Islet of Langerhans (tissue), 1 donor: ENCODE data around the gene ZBTB42.

ENCODE experiments used
- FAIRE-seq: peaks from one replicate; lab custom pipeline; 2011; peaks lifted over from hg19 to GRCh38; lab: Jason Lieb, UNC

ZBTB42 gene

GRCh38 chr14:104782808-104783139 is 18.1 kb upstream of the ZBTB42 start:
- FAIRE-seq = no peak

- no peak for FAIRE-seq
Observed at GRCh38 chr14:104783484-104784217, 17.2 kb upstream of the ZBTB42 start.

DNA sequence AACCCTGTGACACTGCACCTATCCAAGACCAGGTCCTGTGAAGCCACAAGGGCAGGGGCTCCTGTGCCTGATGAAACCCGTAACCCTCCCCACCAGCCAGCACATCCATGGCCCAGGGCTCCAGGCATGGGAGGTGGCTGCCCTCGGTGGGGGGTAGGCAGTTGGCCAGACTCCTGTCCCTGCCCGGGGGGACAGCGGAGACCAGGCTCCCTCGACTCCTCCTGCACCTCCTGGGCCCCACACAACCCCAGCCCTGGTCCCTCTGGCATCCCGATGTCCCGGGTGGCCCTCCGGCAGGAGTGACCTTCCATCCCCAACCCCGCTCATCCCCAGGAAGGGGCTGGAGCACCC is 16.7 kb upstream of the ZBTB42 start:
- FAIRE-seq = no peak

GRCh38 chr14:104784846-104785707 is 15.8 kb upstream of the ZBTB42 start:
- no peak for FAIRE-seq

GRCh38 chr14:104785708-104786080 is 15.2 kb upstream of the ZBTB42 start:
- FAIRE-seq = no peak

GRCh38 chr14:104786091-104786586 is 14.8 kb upstream of the ZBTB42 start:
- no peak for FAIRE-seq

DNA sequence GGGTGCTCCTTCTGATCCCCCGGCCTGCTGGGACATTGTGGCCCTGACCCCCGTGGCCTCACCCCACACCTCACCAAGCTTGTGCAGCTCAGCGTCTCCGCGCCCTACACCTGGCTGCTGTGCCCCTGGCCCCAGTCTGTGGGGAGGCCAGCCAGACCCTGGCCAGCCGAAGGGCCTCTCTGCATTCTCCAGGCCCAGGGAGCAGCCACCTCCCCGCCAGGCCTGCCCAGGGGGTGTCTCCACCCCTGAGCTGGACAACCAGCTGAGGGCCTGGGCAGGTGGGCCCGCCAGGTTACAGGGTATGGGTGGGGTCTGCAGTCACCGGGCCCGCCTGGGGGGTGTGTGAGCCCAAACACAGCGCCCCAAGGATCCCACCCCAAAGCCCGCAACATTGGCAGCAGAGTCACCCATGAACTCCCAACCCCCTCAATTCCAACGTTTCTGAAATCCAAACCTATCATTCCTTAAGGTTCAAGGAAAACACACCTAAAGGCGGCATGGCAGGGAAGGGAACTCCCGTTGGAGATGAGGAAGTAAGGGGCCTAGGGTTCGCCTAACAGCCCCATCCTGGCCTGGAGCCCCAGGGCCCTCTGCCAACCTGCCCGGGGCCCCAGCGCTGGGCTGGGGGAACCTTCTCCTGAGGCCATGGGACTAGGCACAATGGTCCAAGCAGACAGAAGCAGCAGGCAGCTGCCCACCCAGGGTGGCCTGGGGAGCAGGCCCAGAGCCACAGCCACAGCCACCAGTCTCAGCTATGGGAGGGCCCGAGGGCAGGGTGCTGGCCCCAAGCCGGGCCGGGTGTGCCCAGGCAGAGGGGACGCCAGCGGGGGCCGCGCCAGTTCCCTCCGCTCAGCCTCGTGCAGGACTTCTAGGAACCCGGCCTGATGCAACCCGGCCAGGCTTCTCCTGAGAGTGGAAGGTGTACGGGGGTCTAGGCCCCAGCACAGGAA is 13.9 kb upstream of the ZBTB42 start:
- no peak for FAIRE-seq

- no peak for FAIRE-seq
Observed at GRCh38 chr14:104787736-104788135, 13.2 kb upstream of the ZBTB42 start.

GRCh38 chr14:104788161-104788818 is 12.6 kb upstream of the ZBTB42 start:
- FAIRE-seq = no peak

DNA sequence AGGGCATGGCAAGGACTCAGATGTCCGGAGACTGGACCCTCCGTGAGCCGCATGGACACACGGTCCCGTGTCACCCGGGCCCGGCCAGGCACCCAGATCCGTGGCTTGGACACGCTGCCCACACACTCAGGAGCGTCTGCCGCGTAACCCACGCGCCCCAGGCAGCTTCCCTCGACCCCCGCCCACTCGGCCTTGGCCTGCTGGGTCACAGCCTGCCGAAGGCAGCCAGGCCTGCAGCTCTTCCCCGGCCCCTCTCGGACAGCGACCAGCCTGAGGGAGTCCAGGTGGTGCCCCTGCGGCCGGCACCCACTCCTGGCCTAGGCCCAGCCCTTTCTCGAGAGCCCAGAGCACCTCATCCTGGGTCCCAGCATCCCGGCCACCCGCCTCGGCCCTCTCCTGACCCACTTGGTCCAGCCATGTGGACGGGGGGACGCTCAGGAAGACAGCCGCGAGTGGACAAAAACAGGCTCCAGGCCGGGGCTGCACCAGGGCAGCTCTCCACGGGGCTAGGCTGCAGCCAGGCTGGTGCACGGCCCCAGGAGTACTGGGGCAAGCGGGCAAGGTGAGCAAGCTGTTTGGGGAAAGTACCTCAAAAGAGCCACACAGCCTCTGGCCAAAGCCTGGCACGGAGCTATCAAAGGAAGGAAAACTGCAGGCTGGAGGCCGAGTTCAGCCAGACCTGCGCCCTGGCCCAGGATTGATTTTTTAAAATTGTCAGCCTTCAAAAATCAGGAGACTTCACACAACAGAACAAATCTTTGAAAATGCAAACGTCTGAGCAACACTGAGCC is 11.8 kb upstream of the ZBTB42 start:
- no peak for FAIRE-seq

DNA sequence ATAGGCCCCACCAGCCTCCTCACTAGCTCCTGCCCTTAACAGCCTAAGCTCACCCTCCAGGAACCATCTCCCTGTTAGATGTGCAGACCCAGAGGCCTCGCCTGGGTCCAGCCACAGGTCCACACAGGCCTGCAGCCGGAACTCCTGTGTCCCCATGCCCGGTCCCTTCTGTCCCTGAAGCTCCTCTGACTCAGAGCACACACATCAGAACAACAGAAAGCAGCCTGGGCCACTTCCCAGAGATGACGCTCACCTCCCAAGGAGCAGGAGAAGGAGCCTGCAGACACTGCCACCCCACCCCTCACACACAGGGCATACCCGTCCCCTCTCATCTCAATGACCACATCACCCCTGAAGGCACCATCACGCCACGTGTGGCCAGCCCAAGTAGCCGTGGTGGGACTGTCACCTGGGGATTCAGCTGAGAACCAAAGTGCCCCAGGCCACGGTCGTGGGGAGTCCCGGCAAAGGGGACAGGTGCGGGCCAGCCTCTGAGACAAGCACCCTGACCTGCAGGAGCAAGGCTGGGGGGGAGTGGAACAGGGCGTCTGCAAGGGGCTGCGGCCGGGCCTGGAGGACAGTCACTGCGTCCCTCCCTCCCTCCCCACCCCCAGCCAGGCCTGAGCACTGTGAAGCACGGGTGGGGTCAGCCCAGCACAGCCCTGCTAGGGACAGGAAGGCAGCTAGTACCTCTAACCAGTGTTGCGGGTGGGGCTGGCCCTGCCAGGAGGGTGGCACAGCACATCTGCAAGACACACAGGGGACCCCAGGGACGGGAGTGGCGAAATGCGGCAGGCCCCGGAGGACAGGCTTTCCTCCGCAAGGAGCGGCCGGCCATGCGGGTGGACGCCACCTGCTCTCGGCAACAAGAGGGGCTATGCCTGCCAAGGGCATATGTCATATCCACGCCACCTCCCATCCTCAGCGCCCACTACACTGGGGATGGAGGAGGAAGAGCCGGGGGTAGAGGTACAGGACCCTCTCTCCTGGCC is 10.9 kb upstream of the ZBTB42 start:
- no peak for FAIRE-seq

DNA sequence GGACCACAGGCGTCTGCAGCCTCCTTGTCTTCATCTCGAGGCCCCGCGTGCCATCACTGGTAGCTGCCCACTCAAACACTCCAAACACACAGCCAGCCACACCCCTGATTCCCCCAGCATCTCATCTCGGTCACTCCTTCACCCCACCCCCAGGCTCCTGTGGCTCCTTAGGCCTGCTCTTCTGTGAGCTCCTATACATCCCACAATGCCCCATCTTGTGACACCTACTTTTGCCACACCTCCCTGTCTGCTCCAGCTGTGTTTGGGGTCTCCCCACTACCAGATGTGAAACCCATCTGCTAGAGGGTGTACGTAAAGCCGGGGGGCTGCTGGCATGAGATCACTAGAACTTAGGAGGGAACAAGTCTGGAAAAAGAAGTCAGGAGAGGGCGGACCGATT is 9.5 kb upstream of the ZBTB42 start:
- no peak for FAIRE-seq

- FAIRE-seq = no peak
Observed at GRCh38 chr14:104792101-104792884, 8.6 kb upstream of the ZBTB42 start.

GRCh38 chr14:104792945-104793702 is 7.8 kb upstream of the ZBTB42 start:
- FAIRE-seq = no peak

- FAIRE-seq = no peak
Observed at GRCh38 chr14:104793703-104793959, 7.3 kb upstream of the ZBTB42 start.

- FAIRE-seq = no peak
Observed at GRCh38 chr14:104794099-104794498, 6.8 kb upstream of the ZBTB42 start.

DNA sequence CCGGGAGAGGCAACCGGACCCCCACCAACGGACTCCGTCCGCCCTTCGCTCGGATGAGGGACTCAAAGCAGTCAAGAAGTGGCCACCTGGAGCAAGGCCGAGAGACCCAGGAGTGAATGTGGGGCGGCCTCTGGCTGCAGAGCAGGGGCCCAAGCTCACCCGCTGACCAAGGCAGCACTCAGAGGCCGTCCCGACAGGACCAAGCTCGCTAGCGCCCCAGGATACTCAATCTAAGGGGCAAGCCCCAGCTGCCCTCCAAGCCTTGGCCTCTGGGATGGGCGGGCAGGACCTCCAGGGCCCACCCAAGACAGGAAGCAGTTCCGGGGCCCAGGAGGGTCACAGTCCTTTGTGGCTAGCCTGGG is 6.3 kb upstream of the ZBTB42 start:
- no peak for FAIRE-seq

DNA sequence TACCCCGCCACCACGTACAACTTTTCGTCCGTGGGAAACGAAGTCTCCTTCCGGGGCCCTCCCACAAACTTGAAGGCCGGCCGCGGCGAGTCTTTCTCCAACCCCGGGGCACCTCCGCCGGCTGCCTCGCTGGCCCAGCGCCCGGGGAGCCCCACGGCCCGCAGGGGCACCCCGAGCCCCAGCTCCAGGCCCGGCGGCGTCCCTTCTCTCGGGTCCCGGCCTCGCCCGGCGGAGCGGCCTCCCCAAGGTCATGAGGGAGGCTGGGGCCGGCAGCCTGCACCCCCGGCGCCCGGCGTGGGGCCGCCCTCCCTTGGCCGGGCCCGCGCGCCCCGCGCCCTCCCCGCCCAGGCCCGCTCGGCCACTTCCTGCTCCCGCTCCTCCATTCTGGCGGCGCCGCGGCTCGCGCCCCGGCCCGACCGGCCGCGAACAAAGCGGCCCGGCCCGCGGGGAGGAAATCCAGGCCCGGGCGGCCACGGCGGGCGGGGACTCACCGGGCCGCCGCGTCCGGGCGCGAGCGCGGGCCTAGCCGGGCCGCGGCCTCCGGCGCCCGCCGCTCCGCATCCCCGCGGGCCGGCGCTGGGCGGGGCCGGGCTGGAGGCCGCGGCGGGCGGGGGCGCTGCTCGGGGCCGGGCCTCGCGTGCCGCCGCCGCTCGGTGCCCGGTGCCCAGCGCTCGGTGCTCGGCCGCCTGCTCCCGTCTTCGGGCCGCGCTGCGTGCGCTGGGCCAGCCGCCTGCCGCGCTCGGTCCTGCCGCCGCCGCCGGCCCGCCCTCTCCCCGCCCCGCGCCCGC is 5.7 kb upstream of the ZBTB42 start, which contains the start of gene AKT1:
Gene AKT1 (minus strand): TSS at position 756 of the 788 bp plus-strand sequence. CDS start 3,105 bp downstream, outside the sequence.
- FAIRE-seq = no peak
